ENCODE measurements around the gene CFHR5.
"Not testable (repeated sequence)": the region's sequence is repeated elsewhere in the genome, so short reads cannot be mapped to it uniquely, and the experiment has no call there.

Gene CFHR5

DNA sequence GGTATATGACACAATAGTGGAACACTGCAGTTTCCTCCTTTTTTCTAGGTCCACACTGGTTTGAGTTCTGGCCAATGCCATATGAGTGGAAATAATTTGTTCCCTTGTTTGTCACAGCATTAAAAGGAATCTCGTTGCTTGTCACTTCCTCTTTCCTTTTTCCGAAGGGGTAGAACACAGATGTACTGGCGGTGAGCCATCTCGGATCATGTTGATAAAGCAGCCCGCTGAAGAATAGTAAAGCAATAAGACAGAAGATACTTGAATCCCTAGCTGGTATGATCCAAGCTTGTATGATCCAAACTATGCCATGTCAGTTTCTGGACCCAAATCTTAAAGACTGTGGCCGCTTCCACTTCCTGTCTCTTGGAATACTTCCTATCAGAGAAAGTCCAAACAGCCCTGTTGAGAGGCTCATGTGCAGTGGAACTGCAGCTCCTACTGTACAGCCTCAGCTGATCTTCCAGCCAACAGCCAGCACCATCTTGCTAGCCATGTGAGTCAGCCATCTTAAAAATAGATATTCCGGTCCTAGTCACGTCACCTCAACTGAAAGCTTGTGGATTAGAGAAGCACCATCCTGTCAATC lies 40.3 kb downstream of the CFHR5 start:
- Histone ChIP-seq H3K9me3 (ENCODE audit: control insufficient read depth, insufficient read depth, low read length) (no peaks in the 10 kb centered on the region), H3K27me3 (ENCODE audit: control insufficient read depth, insufficient read depth, low read length) (no peaks in the 10 kb centered on the region), H3K36me3 (ENCODE audit: control insufficient read depth, insufficient read depth, low read length) (no peaks in the 10 kb centered on the region), H3K27ac (ENCODE audit: low read length) (no peak overlapping the region), H3K4me3 (ENCODE audit: low read length) (no peak overlapping the region), H3K4me1 (ENCODE audit: control insufficient read depth, insufficient read depth, low read length) (no peaks in the 10 kb centered on the region)
- no peak for DNase-seq (ENCODE audit: low read depth, low spot score)
- no CpG with 5 or more reads among the region's 8 CpGs for WGBS (ENCODE audit: insufficient coverage, insufficient read length)

DNA sequence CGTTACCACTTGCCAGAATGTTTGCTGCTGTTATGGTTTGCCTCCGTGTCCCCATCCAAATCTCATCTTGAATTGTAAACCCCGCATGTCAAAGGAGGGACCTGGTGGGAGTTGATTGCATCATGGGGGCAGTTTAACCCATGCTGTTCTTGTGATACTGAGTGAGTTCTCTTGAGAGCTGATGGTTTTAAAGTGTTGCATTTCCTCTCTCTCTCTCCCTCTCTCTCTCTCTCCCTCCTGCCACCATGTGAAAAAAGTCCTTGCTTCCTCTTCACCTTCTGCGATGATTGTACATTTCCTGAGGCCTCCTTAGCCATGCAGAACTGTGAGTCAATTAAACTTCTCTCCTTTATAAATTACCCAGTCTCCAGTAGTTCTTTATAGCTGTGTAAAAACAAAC lies 44.4 kb downstream of the CFHR5 start:
- no peaks in the 10 kb centered on the region for H3K9me3 ChIP-seq (ENCODE audit: control insufficient read depth, insufficient read depth, low read length)
- no peak for DNase-seq (ENCODE audit: low read depth, low spot score)
- H3K4me3 ChIP-seq (ENCODE audit: low read length), result no peak overlapping the region
- no peaks in the 10 kb centered on the region for H3K36me3 ChIP-seq (ENCODE audit: control insufficient read depth, insufficient read depth, low read length)
- WGBS (ENCODE audit: insufficient coverage, insufficient read length), result no CpG with 5 or more reads among the region's 4 CpGs
- no peaks in the 10 kb centered on the region for H3K4me1 ChIP-seq (ENCODE audit: control insufficient read depth, insufficient read depth, low read length)
- no peaks in the 10 kb centered on the region for H3K27me3 ChIP-seq (ENCODE audit: control insufficient read depth, insufficient read depth, low read length)
- H3K27ac ChIP-seq (ENCODE audit: low read length), result no peak overlapping the region

DNA sequence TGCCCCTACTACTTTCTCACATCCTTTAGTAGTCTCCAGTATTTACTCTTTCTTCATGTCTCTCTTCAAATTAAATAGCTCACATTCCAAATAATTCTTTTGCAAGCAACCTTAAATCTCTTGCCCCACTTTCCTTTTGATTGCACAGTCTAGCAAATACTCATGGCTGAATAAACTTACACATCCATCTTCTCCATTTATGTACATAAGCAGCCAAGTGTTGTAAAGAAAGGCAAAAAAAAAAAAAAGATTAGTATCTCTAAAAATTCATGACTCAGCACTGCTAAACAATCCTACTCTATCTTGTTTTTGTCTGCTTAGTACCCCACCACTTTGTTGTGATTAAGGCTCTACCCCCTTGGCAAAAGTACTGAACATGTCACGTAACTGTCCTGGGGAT lies 47.1 kb downstream of the CFHR5 start:
- no peaks in the 10 kb centered on the region for H3K9me3 ChIP-seq (ENCODE audit: control insufficient read depth, insufficient read depth, low read length)
- WGBS (ENCODE audit: insufficient coverage, insufficient read length), result no CpG with 5 or more reads among the region's 1 CpG
- no peak for DNase-seq (ENCODE audit: low read depth, low spot score)
- no peak overlapping the region for H3K27ac ChIP-seq (ENCODE audit: low read length)
- no peaks in the 10 kb centered on the region for H3K4me1 ChIP-seq (ENCODE audit: control insufficient read depth, insufficient read depth, low read length)
- no peaks in the 10 kb centered on the region for H3K27me3 ChIP-seq (ENCODE audit: control insufficient read depth, insufficient read depth, low read length)
- no peak overlapping the region for H3K4me3 ChIP-seq (ENCODE audit: low read length)
- no peaks in the 10 kb centered on the region for H3K36me3 ChIP-seq (ENCODE audit: control insufficient read depth, insufficient read depth, low read length)

DNA sequence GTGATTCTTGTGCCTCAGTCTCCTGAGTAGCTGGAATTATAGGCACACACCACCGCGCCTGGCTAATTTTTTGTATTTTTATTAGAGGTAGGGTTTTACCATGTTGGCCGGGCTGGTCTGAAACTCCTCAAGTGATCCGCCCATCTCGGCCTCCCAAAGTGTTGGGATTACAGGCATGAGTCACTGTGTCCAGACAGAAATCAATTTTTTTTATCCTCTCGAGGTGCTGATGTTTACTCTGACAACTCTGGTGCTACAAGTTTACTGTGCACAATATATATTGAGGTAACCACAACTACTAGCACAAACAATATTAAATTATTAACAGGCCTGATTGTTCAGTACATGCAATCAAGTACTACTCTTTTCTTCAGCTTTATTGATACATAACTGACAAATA lies 50.0 kb downstream of the CFHR5 start:
- no peaks in the 10 kb centered on the region for H3K36me3 ChIP-seq (ENCODE audit: control insufficient read depth, insufficient read depth, low read length)
- WGBS (ENCODE audit: insufficient coverage, insufficient read length), result no CpG with 5 or more reads among the region's 6 CpGs
- no peak overlapping the region for H3K27ac ChIP-seq (ENCODE audit: low read length)
- H3K4me1 ChIP-seq (ENCODE audit: control insufficient read depth, insufficient read depth, low read length), result no peaks in the 10 kb centered on the region
- H3K9me3 ChIP-seq (ENCODE audit: control insufficient read depth, insufficient read depth, low read length), result no peaks in the 10 kb centered on the region
- H3K27me3 ChIP-seq (ENCODE audit: control insufficient read depth, insufficient read depth, low read length), result no peaks in the 10 kb centered on the region
- no peak for DNase-seq (ENCODE audit: low read depth, low spot score)
- H3K4me3 ChIP-seq (ENCODE audit: low read length), result no peak overlapping the region

DNA sequence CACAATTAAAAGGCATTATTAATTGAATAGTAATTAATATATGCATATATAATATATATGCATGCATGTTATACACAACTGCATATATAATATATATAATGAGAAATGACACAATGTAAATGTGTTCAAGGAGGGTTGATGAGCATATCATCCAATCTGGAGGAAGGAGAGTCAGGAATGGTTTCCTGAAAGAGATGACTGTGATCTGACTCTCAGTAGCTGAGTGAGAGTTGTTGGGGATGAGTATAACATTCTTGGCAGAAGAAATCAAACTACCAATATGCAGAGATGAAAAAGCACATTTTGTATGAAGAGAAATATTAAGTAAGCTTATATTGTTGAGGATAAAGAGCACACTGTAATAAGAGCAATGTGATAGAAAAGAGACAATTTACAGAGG lies 52.4 kb downstream of the CFHR5 start:
- H3K27ac ChIP-seq (ENCODE audit: low read length), result no peak overlapping the region
- H3K4me1 ChIP-seq (ENCODE audit: control insufficient read depth, insufficient read depth, low read length), result no peaks in the 10 kb centered on the region
- no peaks in the 10 kb centered on the region for H3K9me3 ChIP-seq (ENCODE audit: control insufficient read depth, insufficient read depth, low read length)
- no peak for DNase-seq (ENCODE audit: low read depth, low spot score)
- H3K4me3 ChIP-seq (ENCODE audit: low read length), result no peak overlapping the region
- H3K36me3 ChIP-seq (ENCODE audit: control insufficient read depth, insufficient read depth, low read length), result no peaks in the 10 kb centered on the region
- H3K27me3 ChIP-seq (ENCODE audit: control insufficient read depth, insufficient read depth, low read length), result no peaks in the 10 kb centered on the region

DNA sequence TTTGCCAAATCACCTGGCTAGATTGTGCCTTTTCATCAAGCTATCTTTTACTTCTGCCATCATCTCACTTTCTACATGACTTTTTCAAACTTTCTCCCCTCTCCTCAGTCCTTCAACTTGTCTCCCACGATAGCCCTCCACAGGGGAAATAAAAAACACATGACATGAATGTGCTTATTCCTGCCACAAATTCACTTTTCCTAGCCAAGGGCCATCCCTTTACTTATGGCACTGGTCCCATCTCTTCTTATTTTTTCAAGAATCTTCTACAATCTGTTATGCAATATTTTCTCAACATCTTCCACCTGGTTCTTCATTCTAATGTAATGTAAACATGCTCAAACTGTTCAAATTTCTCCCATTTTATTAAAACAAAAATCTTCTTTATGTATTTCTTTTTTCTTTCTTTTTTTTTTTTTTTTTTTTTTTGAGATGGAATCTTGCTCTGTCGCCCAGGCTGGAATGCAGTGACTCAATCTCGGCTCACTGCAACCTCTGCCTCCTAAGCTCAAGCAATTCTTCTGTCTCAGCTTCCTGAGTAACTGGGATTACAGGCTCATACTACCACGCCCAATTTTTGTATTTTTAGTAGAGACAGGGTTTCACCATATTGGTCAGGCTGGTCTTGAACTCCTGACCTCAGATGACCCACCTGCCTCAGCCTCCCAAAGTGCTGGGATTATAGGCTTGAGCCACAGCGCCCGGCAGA lies 57.4 kb downstream of the CFHR5 start:
- no CpG with 5 or more reads among the region's 6 CpGs for WGBS (ENCODE audit: insufficient coverage, insufficient read length)
- DNase-seq (ENCODE audit: low read depth, low spot score); H3K9me3 ChIP-seq (ENCODE audit: control insufficient read depth, insufficient read depth, low read length); H3K36me3 ChIP-seq (ENCODE audit: control insufficient read depth, insufficient read depth, low read length); H3K27me3 ChIP-seq (ENCODE audit: control insufficient read depth, insufficient read depth, low read length); H3K4me3 ChIP-seq (ENCODE audit: low read length); H3K27ac ChIP-seq (ENCODE audit: low read length); H3K4me1 ChIP-seq (ENCODE audit: control insufficient read depth, insufficient read depth, low read length): not testable (repeated sequence)

DNA sequence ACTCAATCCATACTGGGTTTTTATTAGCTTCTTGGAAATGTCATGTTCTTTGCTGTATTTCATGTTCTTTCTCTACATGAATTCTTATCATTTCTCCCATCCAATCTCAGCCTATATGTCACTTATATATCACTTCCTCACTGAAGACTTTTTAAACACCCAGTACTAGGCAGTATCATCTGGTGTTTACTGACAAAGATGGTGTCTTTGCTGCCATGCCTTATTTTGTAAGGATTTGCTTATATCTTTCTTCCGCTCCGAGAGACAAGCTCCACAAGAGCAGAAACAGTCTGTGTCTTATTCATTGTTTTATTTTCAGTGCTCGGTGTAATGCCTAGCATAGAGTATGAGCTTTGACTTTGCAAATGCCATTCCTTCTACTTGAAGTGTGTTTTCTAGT lies 59.5 kb downstream of the CFHR5 start:
- H3K27me3 ChIP-seq (ENCODE audit: control insufficient read depth, insufficient read depth, low read length), result no peaks in the 10 kb centered on the region
- H3K4me1 ChIP-seq (ENCODE audit: control insufficient read depth, insufficient read depth, low read length), result no peaks in the 10 kb centered on the region
- WGBS (ENCODE audit: insufficient coverage, insufficient read length), result no CpG with 5 or more reads among the region's 3 CpGs
- H3K27ac ChIP-seq (ENCODE audit: low read length), result no peak overlapping the region
- no peaks in the 10 kb centered on the region for H3K36me3 ChIP-seq (ENCODE audit: control insufficient read depth, insufficient read depth, low read length)
- no peak for DNase-seq (ENCODE audit: low read depth, low spot score)
- H3K9me3 ChIP-seq (ENCODE audit: control insufficient read depth, insufficient read depth, low read length), result no peaks in the 10 kb centered on the region
- H3K4me3 ChIP-seq (ENCODE audit: low read length), result no peak overlapping the region

DNA sequence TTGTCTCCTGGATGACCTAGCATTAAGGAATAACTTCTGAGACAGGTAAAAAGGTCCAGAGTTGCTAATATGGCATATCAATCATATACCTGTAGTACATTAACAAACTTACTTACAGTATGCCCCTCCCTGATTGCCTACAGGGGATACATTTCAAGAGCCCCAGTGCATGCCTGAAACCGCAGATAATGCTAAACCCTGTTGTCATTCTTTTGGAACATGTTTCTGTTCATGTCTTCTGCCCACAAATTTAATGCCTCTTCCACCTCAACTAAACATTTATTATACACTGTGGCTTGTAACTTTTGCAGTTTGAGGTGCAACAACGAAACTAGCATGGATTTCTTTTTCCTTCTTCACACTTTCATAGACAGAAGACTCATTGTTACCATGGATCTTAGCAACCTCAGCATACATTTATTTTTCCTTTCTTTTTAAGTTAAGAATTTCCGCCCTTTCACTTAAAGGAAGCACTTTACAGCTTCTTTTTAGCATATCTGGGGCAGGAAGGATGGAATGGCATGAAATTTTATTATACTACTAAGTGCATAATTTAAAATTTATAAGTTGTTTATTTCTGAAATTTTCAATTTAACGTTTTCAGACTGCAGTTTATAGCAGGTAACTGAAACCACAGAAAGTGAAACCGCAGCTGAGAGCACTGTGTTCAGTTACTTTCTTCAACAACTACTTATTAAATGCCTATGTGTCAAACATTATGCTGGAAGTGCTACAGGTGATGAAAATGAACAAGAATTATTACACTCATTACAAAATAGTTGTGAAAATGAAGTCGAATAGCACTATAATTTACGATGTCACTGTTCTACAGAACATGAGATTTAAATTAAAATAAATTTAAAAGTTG lies 64.4 kb downstream of the CFHR5 start:
- no peak for DNase-seq (ENCODE audit: low read depth, low spot score)
- Histone ChIP-seq H3K4me3 (ENCODE audit: low read length) (no peak overlapping the region), H3K36me3 (ENCODE audit: control insufficient read depth, insufficient read depth, low read length) (no peaks in the 10 kb centered on the region), H3K4me1 (ENCODE audit: control insufficient read depth, insufficient read depth, low read length) (no peaks in the 10 kb centered on the region), H3K27me3 (ENCODE audit: control insufficient read depth, insufficient read depth, low read length) (no peaks in the 10 kb centered on the region), H3K27ac (ENCODE audit: low read length) (no peak overlapping the region), H3K9me3 (ENCODE audit: control insufficient read depth, insufficient read depth, low read length) (no peaks in the 10 kb centered on the region)
- WGBS (ENCODE audit: insufficient coverage, insufficient read length), result no CpG with 5 or more reads among the region's 7 CpGs

DNA sequence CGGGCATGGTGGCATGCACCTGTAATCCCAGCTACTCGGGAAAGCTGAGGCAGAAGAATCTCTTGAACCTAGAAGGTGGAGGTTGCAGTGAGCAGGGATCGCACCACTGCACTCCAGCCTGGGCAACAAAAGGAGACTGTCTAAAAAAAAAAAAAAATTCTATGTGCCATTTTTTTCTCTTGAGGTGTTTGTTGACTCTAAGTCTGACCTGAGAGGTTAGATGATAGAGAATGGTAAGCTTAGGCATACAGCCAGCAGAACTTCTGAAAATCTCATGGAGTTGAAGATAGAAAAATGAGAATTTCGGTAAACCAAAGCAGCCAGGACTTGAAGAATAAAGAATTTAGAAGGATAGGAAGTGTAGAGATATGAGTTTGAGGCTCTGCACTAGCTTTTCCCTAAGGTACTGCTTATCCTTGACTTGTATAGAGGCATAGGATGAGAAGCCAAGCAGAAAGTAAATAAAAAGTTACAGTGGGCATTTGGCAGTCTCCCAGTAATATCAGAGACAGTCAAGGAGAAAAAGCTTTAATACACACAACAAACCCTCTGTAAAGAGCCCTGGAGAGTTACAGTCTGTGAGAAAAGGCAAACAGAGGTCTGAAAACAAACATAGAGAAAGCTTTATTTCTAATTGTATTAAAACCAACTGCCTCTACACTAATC lies 65.5 kb downstream of the CFHR5 start:
- Histone ChIP-seq H3K9me3 (ENCODE audit: control insufficient read depth, insufficient read depth, low read length) (no peaks in the 10 kb centered on the region), H3K27me3 (ENCODE audit: control insufficient read depth, insufficient read depth, low read length) (no peaks in the 10 kb centered on the region), H3K4me3 (ENCODE audit: low read length) (no peak overlapping the region), H3K4me1 (ENCODE audit: control insufficient read depth, insufficient read depth, low read length) (no peaks in the 10 kb centered on the region), H3K27ac (ENCODE audit: low read length) (no peak overlapping the region), H3K36me3 (ENCODE audit: control insufficient read depth, insufficient read depth, low read length) (no peaks in the 10 kb centered on the region)
- DNase-seq (ENCODE audit: low read depth, low spot score), result no peak
- WGBS (ENCODE audit: insufficient coverage, insufficient read length), result no CpG with 5 or more reads among the region's 4 CpGs

DNA sequence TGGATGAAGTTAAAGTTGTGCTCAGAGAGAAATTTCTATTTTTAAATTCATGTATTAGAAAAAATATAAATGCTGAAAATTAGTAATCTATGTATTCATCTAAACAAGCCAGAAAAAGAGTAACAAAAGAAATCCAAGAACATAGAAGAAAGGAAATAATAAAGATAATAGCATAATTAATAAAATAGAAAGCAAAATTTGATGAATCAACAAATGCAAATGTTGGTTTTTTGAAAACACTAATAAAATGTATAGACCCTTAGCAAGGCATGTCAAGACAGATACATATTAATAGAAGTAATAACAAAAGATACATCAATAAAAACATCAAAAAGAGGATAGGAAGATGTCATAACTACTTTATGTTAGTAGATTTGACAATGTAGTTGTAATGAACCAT lies 71.7 kb downstream of the CFHR5 start:
- H3K9me3 ChIP-seq (ENCODE audit: control insufficient read depth, insufficient read depth, low read length), result no peaks in the 10 kb centered on the region
- H3K27me3 ChIP-seq (ENCODE audit: control insufficient read depth, insufficient read depth, low read length), result no peaks in the 10 kb centered on the region
- no peak for DNase-seq (ENCODE audit: low read depth, low spot score)
- no peak overlapping the region for H3K27ac ChIP-seq (ENCODE audit: low read length)
- H3K4me1 ChIP-seq (ENCODE audit: control insufficient read depth, insufficient read depth, low read length), result no peaks in the 10 kb centered on the region
- no peak overlapping the region for H3K4me3 ChIP-seq (ENCODE audit: low read length)
- no peaks in the 10 kb centered on the region for H3K36me3 ChIP-seq (ENCODE audit: control insufficient read depth, insufficient read depth, low read length)
